CD4-positive, alpha-beta T cell (primary cell): ENCODE results near the gene KIF25. TPM values are rescaled to one million over a fixed set of nuclear protein-coding genes. Genes with fewer than 3 reads are reported as not detected.

Experiments used
- ATAC-seq: fragments of 200-7000 bp; cut with Tn5 transposase; one replicate; pipeline ENCODE4 v1.10.0; 2022; ENCODE audit warnings: mild to moderate bottlenecking; ENCODE audit not compliant: poor library complexity
- CTCF ChIA-PET: fragments of 350-600 bp; sonication (Branson Sonifier 250); formaldehyde crosslinking; loops from one replicate; lab custom pipeline; 2021; ENCODE audit warnings: antibody characterized with exemption, inconsistent platforms; lab: Charles Lee
- POLR2A ChIA-PET: fragments of 350-600 bp; sonication (Branson Sonifier 250); formaldehyde crosslinking; loops from one replicate; lab custom pipeline; 2021; ENCODE audit warnings: antibody characterized with exemption, inconsistent platforms; lab: Charles Lee
- DNase-seq, 14 experiments: peaks; one replicate each; pipeline ENCODE4 v3.0.0-alpha.2; 2013 to 2020; ENCODE audit warnings: mixed read lengths in 2 of 14
- H3K27ac ChIP-seq, 2 donors: one replicate each; pipeline versions ENCODE4 v1.5.1 to v1.7.0; 2013; ENCODE audit warnings: low read length in 2 of 2, low read depth in 1 of 2, mild to moderate bottlenecking in 1 of 2
- H3K27me3 ChIP-seq, 2 experiments: 1 replicate in 1 of 2; 2 replicates in 1 of 2; pipeline versions ENCODE4 v1.6.1 to v1.7.0; 2013; ENCODE audit warnings: low read length in 2 of 2, control low read depth in 1 of 2, mild to moderate bottlenecking in 1 of 2, moderate library complexity in 1 of 2; ENCODE audit not compliant: insufficient read depth in 2 of 2, control insufficient read depth in 1 of 2
- H3K36me3 ChIP-seq: one replicate; pipeline ENCODE4 v1.6.1; 2013; ENCODE audit warnings: low read length, control low read depth; ENCODE audit not compliant: insufficient read depth
- H3K4me1 ChIP-seq: one replicate; pipeline ENCODE4 v1.6.1; 2013; ENCODE audit warnings: low read length, control low read depth; ENCODE audit not compliant: insufficient read depth
- H3K4me3 ChIP-seq: one replicate; pipeline ENCODE4 v1.5.1; 2013; ENCODE audit warnings: mild to moderate bottlenecking, low read length, moderate library complexity
- H3K9me3 ChIP-seq, 2 experiments: 1 replicate in 1 of 2; 2 replicates in 1 of 2; pipeline versions ENCODE4 v1.6.1 to v1.7.0; 2013; ENCODE audit warnings: low read length in 2 of 2, mild to moderate bottlenecking in 2 of 2, control low read depth in 1 of 2, moderate library complexity in 1 of 2; ENCODE audit not compliant: control insufficient read depth in 1 of 2, insufficient read depth in 1 of 2
- H3K27ac Mint-ChIP-seq: one replicate; pipeline ENCODE4 v1.8.0; 2020; ENCODE audit warnings: mixed read lengths
- H3K27me3 Mint-ChIP-seq: one replicate; pipeline ENCODE4 v1.8.0; 2021; ENCODE audit warnings: mixed read lengths
- H3K36me3 Mint-ChIP-seq: one replicate; pipeline ENCODE4 v1.8.0; 2021; ENCODE audit warnings: low read depth, mixed read lengths
- H3K4me1 Mint-ChIP-seq: one replicate; pipeline ENCODE4 v1.8.0; 2021; ENCODE audit warnings: low read depth, mixed read lengths
- H3K4me3 Mint-ChIP-seq: one replicate; pipeline ENCODE4 v1.8.0; 2020; ENCODE audit warnings: mild to moderate bottlenecking, mixed read lengths
- H3K9me3 Mint-ChIP-seq: one replicate; pipeline ENCODE4 v1.8.0; 2020; ENCODE audit warnings: mixed read lengths
- intact Hi-C, 2 experiments: fragments of 100-400 bp; cut with DNase I in 1 of 2; cut with micrococcal nuclease in 1 of 2; formaldehyde crosslinking; loops; one replicate each; pipeline versions ENCODE4 v1.15.1 to v1.9.0; 2023 to 2025; cut with DNase I, micrococcal nuclease
- total RNA-seq, 174 experiments: library from RNA in 2 of 174; stranded (reverse) in 2 of 174; gene quantifications; one replicate each; pipeline ENCODE4 v1.2.3 and lab custom pipeline; 2021 to 2026
- TF ChIP-seq, protein P1 (sequence below): fragments of 200-600 bp; IDR thresholded peaks from one replicate; pipeline ENCODE4 v1.8.0; 2022; ENCODE audit warnings: antibody characterized with exemption, mild to moderate bottlenecking

The KIF25 gene
- total RNA-seq, 2 experiments from 2014 or later, result not detected

DNA sequence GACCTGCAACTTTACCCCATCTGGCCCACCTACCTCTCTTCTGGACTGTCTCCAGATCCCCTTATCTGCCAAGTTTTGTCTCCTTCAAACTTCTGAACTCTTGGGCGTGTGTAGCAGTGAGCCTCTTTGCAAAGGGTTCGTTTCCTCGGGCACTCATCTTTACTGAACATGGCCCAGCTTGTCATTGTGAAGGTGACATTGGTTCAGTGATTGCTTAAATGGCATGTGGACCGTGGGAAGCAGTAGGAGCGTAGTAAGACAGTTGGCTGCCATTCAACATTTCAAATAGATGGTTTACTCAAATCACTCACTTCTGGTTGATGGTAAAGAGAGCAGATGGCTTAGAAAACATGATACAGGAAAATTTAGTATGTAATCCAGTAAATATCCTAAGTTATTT, 34.8 kb upstream of the KIF25 start:
- POLR2A ChIA-PET, result no interaction called here
- no peaks in the 10 kb centered on the region for H3K27me3 ChIP-seq
- H3K27ac Mint-ChIP-seq, result no peak overlapping the region
- H3K9me3 ChIP-seq, result no peaks in the 10 kb centered on the region
- no peak overlapping the region for H3K27ac ChIP-seq
- intact Hi-C loops, result no loop called here
- no peak overlapping the region for H3K4me3 ChIP-seq
- no peaks in the 10 kb centered on the region for H3K4me1 Mint-ChIP-seq
- ATAC-seq, result no peak
- peaks cover 4% of the 10 kb centered on the region for H3K36me3 Mint-ChIP-seq
- TF ChIP-seq, protein P1, sequence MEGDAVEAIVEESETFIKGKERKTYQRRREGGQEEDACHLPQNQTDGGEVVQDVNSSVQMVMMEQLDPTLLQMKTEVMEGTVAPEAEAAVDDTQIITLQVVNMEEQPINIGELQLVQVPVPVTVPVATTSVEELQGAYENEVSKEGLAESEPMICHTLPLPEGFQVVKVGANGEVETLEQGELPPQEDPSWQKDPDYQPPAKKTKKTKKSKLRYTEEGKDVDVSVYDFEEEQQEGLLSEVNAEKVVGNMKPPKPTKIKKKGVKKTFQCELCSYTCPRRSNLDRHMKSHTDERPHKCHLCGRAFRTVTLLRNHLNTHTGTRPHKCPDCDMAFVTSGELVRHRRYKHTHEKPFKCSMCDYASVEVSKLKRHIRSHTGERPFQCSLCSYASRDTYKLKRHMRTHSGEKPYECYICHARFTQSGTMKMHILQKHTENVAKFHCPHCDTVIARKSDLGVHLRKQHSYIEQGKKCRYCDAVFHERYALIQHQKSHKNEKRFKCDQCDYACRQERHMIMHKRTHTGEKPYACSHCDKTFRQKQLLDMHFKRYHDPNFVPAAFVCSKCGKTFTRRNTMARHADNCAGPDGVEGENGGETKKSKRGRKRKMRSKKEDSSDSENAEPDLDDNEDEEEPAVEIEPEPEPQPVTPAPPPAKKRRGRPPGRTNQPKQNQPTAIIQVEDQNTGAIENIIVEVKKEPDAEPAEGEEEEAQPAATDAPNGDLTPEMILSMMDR, result no peak
- H3K36me3 ChIP-seq, result peaks cover 2% of the 10 kb centered on the region
- H3K4me1 ChIP-seq, result no peaks in the 10 kb centered on the region
- H3K4me3 Mint-ChIP-seq, result no peak overlapping the region
- CTCF ChIA-PET, result no interaction called here
- DNase-seq, result no peak
- peaks cover 4% of the 10 kb centered on the region for H3K27me3 Mint-ChIP-seq
- no peaks in the 10 kb centered on the region for H3K9me3 Mint-ChIP-seq

DNA sequence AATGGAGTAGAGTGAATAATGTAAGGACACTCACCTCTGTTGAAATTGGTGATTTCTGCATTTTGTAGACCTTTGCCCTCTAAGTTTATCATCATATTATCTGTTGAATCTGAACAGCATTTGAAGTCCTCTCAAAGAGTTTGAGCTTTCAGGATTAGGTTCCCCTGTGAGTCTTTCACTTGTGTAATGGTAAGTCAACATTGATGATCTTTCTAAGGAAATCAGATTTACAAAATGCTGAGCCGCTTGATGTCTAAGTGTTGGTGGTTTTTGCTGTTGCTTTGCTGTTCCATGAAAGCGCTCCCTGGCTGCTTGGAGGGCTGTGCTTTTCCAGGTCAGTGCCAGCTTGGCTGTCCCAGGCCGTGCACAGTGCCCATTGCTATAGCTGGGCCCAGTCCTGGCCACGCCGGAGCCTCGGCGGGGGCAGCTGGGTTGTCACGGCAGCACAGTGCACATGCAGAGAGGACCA, 33.8 kb upstream of the KIF25 start:
- TF ChIP-seq, protein P1, result no peak
- no peak overlapping the region for H3K27ac Mint-ChIP-seq
- no peak for DNase-seq

DNA sequence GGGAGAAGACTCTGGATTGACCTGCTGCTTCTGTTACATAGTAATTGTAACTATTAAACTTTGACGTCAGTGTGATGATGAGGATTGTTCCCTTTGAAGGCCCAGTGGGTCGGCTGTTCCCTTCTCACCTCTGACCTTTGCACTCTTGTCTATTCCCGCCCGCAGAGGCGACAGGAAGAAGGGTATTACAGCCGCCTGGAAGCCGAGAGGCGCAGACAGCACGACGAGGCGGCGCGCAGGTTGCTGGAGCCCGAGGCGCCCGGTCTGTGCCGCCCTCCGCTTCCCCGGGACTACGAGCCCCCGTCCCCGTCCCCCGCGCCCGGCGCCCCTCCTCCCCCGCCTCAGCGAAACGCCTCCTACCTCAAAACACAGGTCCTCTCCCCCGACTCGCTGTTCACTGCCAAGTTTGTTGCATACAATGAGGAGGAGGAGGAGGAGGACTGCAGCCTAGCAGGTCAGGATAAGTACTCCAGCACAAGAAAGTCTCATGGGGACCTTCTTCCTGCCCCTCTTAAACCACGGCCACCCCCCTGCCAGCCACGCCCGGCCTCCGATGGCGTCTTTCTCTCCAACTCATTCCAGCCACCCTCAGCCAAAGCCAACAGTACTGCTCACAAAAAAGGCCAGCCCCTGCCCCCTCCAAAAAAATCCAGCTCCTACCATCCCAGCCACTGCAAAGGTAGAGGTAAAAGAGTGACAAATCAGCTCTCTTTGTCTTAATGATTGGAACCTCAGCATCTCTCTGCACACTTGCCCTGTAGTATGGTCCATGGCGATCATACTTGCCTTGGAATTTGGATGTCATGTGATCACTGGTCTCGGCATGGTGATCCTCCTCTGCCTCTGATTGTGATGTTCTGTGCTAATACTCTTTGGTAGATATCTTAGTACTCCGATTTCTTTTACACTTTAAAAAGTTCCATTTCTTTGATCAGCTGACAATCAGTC, 31.6 kb upstream of the KIF25 start:
- Histone ChIP-seq H3K9me3 (no peaks in the 10 kb centered on the region), H3K4me1 (no peaks in the 10 kb centered on the region)

More for the DNA sequence above, 33.8 kb upstream of the KIF25 start:
- intact Hi-C loops, result no loop called here
- no peak for ATAC-seq
- no peaks in the 10 kb centered on the region for H3K9me3 ChIP-seq
- H3K27me3 ChIP-seq, result no peaks in the 10 kb centered on the region
- POLR2A ChIA-PET, result no interaction called here
- H3K4me3 ChIP-seq, result no peak overlapping the region
- H3K27me3 Mint-ChIP-seq, result peaks cover 4% of the 10 kb centered on the region
- peaks cover 4% of the 10 kb centered on the region for H3K36me3 Mint-ChIP-seq
- peaks cover 2% of the 10 kb centered on the region for H3K36me3 ChIP-seq
- no peak overlapping the region for H3K4me3 Mint-ChIP-seq
- H3K27ac ChIP-seq, result no peak overlapping the region
- no peaks in the 10 kb centered on the region for H3K4me1 Mint-ChIP-seq
- H3K4me1 ChIP-seq, result no peaks in the 10 kb centered on the region
- CTCF ChIA-PET, result no interaction called here
- no peaks in the 10 kb centered on the region for H3K9me3 Mint-ChIP-seq

More for the DNA sequence above, 31.6 kb upstream of the KIF25 start:
- no peaks in the 10 kb centered on the region for H3K9me3 Mint-ChIP-seq
- ATAC-seq (no peak), DNase-seq (no peak)
- Histone ChIP-seq H3K27me3 (no peaks in the 10 kb centered on the region), H3K27ac (no peak overlapping the region), H3K36me3 (peaks cover 2% of the 10 kb centered on the region), H3K4me3 (no peak overlapping the region)
- POLR2A ChIA-PET, result no interaction called here
- CTCF ChIA-PET, result no interaction called here
- H3K36me3 Mint-ChIP-seq, result peaks cover 4% of the 10 kb centered on the region
- intact Hi-C loops, result no loop called here
- TF ChIP-seq, protein P1, result no peak
- no peaks in the 10 kb centered on the region for H3K4me1 Mint-ChIP-seq
- H3K27me3 Mint-ChIP-seq, result peaks cover 4% of the 10 kb centered on the region
- no peak overlapping the region for H3K4me3 Mint-ChIP-seq
- no peak overlapping the region for H3K27ac Mint-ChIP-seq
